ENCODE measurements around the gene BCAS3.

DNA sequence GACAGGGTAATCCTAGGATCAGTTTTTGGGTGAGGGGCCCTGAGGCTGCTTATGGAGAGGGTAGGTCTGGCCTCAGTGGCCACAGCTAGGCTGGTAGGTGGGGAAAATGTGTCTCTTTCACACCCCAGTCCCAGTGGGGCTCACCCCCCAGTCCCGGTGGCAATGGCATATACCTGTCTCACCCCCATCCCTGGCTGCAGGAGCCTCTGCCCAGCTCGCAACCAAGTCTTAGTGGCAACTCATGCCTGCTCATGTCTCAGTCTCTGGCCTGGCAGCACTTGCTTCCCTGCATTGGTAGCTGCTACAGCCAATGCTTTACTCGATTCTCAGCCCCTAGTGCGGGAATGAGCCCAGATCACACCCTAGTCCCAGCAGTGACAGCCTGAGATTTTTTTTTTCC, 221.5 kb downstream of the BCAS3 start:
- TF ChIP-seq CTCF (IDR thresholded peaks at IDR 0.05) (no peak), POLR2A (IDR thresholded peaks at IDR 0.05) (no peak)
